SK-N-SH (cell line): Measurements from ENCODE around the gene TSGA10.

Experiments
- CTCF ChIP-seq: fragments of 200-600 bp; sonication (generic); IDR thresholded peaks from 2 replicates; pipeline ENCODE4 v1.6.1; 2017; ENCODE audit warnings: antibody characterized with exemption, mild to moderate bottlenecking, moderate library complexity
- JUND ChIP-seq: IDR thresholded peaks from 2 replicates; pipeline ENCODE4 v1.4.0; 2012
- MXI1 ChIP-seq: IDR thresholded peaks from 2 replicates; pipeline ENCODE4 v1.6.1; 2012; ENCODE audit warnings: mild to moderate bottlenecking, low read depth, low read length, improper control_type of control experiment
- REST ChIP-seq: IDR thresholded peaks from 2 replicates; pipeline ENCODE4 v1.6.1; 2012; ENCODE audit warnings: mild to moderate bottlenecking, low read depth, low read length, moderate library complexity
- TF ChIP-seq, protein P1 (sequence below): IDR thresholded peaks from 2 replicates; pipeline ENCODE4 v1.4.0; 2012; ENCODE audit warnings: low read depth

DNA sequence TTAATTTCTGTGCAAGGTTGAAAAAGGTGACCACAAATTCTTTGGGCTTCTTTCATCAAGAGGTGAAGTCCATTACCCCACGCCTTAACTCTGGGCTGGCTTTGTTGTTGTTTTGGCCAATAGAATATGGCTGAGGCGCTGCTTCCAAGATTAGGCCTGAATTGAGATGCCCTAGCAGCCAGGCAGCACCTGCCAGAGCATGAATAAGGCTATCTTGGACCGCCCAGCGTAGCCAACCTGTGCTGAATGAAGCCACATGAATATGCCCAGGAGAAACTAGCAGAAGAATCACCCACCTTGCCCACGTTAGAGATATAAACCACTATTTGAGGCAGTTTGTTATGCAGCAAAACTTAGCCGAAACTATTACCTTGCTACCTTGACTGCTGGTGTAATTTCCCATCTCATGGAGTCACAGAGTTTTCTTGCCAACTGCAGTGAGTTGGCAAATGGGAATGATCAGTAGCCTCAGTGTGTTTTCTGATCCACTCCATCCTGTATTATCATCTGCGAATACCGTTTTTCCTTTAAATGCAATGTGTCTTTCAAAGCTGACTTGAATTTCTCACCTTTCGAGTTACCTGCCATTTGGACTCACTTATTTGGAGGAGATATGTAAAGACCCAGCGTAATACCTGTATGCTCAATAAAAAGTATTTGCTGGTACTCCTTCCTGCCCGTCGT, 679 bp downstream of the TSGA10 start:
- TF ChIP-seq REST (no peak), CTCF (no peak), JUND (no peak), MXI1 (no peak)
- TF ChIP-seq, protein P1, sequence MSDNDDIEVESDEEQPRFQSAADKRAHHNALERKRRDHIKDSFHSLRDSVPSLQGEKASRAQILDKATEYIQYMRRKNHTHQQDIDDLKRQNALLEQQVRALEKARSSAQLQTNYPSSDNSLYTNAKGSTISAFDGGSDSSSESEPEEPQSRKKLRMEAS: no peak
